Mucosa of rectum (tissue), 2 donors: ENCODE measurements around the gene OSTF1.

Experiments
- H3K27ac ChIP-seq, 2 donors: one replicate each; pipeline ENCODE4 v1.7.0; 2013; ENCODE audit warnings: inconsistent platforms in 2 of 2, low read depth in 2 of 2, low read length in 2 of 2
- H3K27me3 ChIP-seq, 2 donors: one replicate each; pipeline ENCODE4 v1.7.0; 2013; ENCODE audit warnings: low read length in 2 of 2; ENCODE audit not compliant: control insufficient read depth in 2 of 2, insufficient read depth in 2 of 2
- H3K36me3 ChIP-seq, 2 donors: one replicate each; pipeline ENCODE4 v1.7.0; 2013; ENCODE audit warnings: low read length in 2 of 2; ENCODE audit not compliant: control insufficient read depth in 2 of 2, insufficient read depth in 2 of 2
- H3K4me1 ChIP-seq, 2 donors: one replicate each; pipeline ENCODE4 v1.7.0; 2013; ENCODE audit warnings: low read length in 2 of 2, mild to moderate bottlenecking in 1 of 2; ENCODE audit not compliant: control insufficient read depth in 2 of 2, insufficient read depth in 2 of 2
- H3K4me3 ChIP-seq, 2 donors: one replicate each; pipeline ENCODE4 v1.7.0; 2013; ENCODE audit warnings: low read length in 2 of 2
- H3K9ac ChIP-seq, 2 donors: one replicate each; pipeline ENCODE4 v1.7.0; 2013; ENCODE audit warnings: low read length in 2 of 2, low read depth in 1 of 2, mild to moderate bottlenecking in 1 of 2
- H3K9me3 ChIP-seq, 2 donors: one replicate each; pipeline ENCODE4 v1.7.0; 2013; ENCODE audit warnings: low read length in 2 of 2; ENCODE audit not compliant: control insufficient read depth in 2 of 2
- donor health status: healthy.
- donor health status: Normal muscosa, but diverticular disease.

The OSTF1 gene

GRCh38 chr9:75133396-75133795 lies 45.1 kb downstream of the OSTF1 start:
- Histone ChIP-seq H3K27me3 (no peaks in the 10 kb centered on the region), H3K4me3 (no peak overlapping the region), H3K9me3 (no peaks in the 10 kb centered on the region), H3K9ac (no peak overlapping the region), H3K27ac (no peak overlapping the region), H3K36me3 (peaks cover 44 to 58% of the 10 kb centered on the region in 2 donors), H3K4me1 (no peaks in the 10 kb centered on the region)

GRCh38 chr9:75134495-75134894 lies 46.2 kb downstream of the OSTF1 start:
- no peak overlapping the region for H3K9ac ChIP-seq
- H3K27ac ChIP-seq = no peak overlapping the region
- H3K4me1 ChIP-seq = no peaks in the 10 kb centered on the region
- H3K27me3 ChIP-seq = no peaks in the 10 kb centered on the region
- H3K36me3 ChIP-seq = peaks cover 43 to 50% of the 10 kb centered on the region in 2 donors
- no peaks in the 10 kb centered on the region for H3K9me3 ChIP-seq
- no peak overlapping the region for H3K4me3 ChIP-seq

DNA sequence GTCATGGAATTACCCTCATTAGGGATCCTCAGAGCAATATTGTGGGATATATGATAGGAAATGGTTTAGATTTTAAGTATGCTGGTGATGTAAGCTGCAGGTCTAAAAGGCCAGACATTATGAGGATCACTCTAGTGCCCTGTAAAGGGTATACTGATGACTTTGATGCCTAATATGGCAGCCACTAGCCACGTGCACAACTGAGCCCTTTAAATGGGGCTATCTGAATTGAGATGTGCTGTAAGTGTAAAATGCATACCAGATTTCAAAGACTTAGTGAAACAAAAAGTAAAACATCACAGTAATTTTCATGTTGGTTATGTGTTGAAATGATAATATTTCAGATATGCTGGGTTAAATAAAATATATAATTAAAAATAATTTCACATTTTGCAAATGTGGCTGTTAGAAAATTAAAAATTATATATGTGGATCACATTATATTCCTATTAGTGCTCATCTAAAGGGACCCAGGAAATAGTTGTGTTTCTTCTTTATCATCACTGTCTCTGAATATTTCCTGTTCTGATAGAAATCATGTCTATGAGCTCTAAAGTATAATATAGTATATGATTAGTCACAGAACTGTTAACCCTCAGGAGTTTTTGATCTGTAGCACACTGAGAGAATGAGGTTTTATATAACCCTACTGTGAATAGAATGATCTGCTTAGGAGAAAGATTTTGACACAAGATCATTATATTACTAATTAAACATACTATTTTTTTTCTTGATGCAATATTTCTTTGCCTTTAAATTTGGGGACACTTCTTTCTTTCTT lies 50.1 kb downstream of the OSTF1 start:
- peaks cover 40 to 43% of the 10 kb centered on the region in 2 donors for H3K36me3 ChIP-seq
- H3K4me1 ChIP-seq = no peaks in the 10 kb centered on the region
- no peak overlapping the region for H3K4me3 ChIP-seq
- no peak overlapping the region for H3K9ac ChIP-seq
- H3K9me3 ChIP-seq = no peaks in the 10 kb centered on the region
- no peak overlapping the region for H3K27ac ChIP-seq
- no peaks in the 10 kb centered on the region for H3K27me3 ChIP-seq

DNA sequence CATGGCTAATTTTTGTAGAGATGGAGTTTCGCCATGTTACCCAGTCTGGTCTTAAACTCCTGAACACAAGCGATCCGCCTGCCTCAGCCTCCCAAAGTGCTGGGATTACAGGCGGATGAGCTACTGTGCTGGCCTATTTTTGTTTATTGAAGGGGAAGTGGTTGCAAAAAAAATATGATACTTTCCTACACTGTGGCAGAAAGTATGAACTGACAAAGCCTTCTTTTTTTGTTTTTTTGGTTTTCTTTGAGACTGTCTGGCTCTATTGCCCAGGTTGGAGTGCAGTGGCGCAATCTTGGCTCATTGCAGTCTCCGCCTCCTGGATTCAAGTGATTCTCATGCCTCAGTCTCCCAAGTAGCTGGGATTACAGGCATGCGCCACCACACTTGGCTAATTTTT lies 50.9 kb downstream of the OSTF1 start:
- H3K9ac ChIP-seq = no peak overlapping the region
- no peak overlapping the region for H3K4me3 ChIP-seq
- H3K9me3 ChIP-seq = no peaks in the 10 kb centered on the region
- H3K27ac ChIP-seq = no peak overlapping the region
- H3K4me1 ChIP-seq = no peaks in the 10 kb centered on the region
- no peaks in the 10 kb centered on the region for H3K27me3 ChIP-seq
- H3K36me3 ChIP-seq = peaks cover 46 to 47% of the 10 kb centered on the region in 2 donors

- no peaks in the 10 kb centered on the region for H3K4me1 ChIP-seq
- H3K9me3 ChIP-seq = no peaks in the 10 kb centered on the region
- no peak overlapping the region for H3K27ac ChIP-seq
- H3K27me3 ChIP-seq = no peaks in the 10 kb centered on the region
- peaks cover 53 to 54% of the 10 kb centered on the region in 2 donors for H3K36me3 ChIP-seq
- no peak overlapping the region for H3K4me3 ChIP-seq
- no peak overlapping the region for H3K9ac ChIP-seq
Measured at GRCh38 chr9:75140261-75140660, 51.9 kb downstream of the OSTF1 start.

DNA sequence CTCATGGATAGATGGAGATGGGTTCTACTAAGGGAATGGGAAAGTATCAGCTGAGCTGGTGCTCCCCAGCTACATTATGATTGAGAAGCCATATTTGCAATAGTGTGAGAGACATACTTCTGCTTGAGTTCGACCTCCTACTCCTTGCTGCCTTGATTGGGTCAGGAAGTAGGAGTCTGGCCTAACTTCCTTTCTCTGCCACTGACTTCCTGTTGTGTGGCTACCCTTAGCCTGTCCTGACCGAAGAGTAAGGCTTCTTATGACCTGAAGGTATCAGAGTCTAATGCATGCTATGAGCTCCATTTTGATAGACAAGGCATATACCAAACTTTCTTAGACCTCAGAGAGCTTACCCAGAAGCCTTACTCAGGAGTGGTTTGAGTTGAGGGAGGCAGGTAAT lies 53.9 kb downstream of the OSTF1 start:
- Histone ChIP-seq H3K36me3 (peaks cover 51 to 58% of the 10 kb centered on the region in 2 donors), H3K4me3 (no peak overlapping the region), H3K9me3 (no peaks in the 10 kb centered on the region), H3K9ac (no peak overlapping the region), H3K27me3 (no peaks in the 10 kb centered on the region), H3K4me1 (no peaks in the 10 kb centered on the region), H3K27ac (no peak overlapping the region)

- Histone ChIP-seq H3K9ac (no peak overlapping the region), H3K4me1 (peaks cover 0 to 4% of the 10 kb centered on the region in 2 donors), H3K36me3 (peaks cover 47 to 52% of the 10 kb centered on the region in 2 donors), H3K27me3 (no peaks in the 10 kb centered on the region), H3K4me3 (no peak overlapping the region), H3K27ac (no peak overlapping the region), H3K9me3 (no peaks in the 10 kb centered on the region)
Measured at GRCh38 chr9:75146229-75146628, 57.9 kb downstream of the OSTF1 start.

- Histone ChIP-seq H3K27me3 (no peaks in the 10 kb centered on the region), H3K9ac (no peak overlapping the region), H3K27ac (no peak overlapping the region), H3K4me1 (peaks cover 0 to 4% of the 10 kb centered on the region in 2 donors), H3K4me3 (no peak overlapping the region), H3K9me3 (no peaks in the 10 kb centered on the region), H3K36me3 (peaks cover 42 to 48% of the 10 kb centered on the region in 2 donors)
Measured at GRCh38 chr9:75147638-75148037, 59.3 kb downstream of the OSTF1 start.

DNA sequence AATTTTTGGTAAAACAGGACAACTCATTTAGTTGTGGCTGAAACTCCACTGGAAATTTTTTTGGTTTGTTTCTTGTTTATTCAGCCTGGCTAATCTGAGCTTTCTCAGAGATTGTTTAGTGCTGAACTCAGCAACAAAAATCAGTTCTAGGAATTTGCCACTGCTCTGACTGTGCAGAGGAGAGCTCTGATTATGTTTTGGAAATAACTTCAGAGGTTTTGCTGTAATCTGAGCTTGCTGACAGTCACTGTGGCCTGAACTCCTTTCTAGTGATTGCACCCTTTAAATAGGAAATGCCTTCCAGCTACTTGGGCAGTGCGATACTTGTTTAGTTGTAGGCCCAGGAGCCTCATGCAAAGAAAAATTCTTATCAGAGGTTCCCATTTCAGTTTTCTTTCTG lies 60.2 kb downstream of the OSTF1 start:
- Histone ChIP-seq H3K4me3 (no peak overlapping the region), H3K9me3 (no peaks in the 10 kb centered on the region), H3K36me3 (peaks cover 38 to 41% of the 10 kb centered on the region in 2 donors), H3K27me3 (no peaks in the 10 kb centered on the region), H3K4me1 (peaks cover 0 to 4% of the 10 kb centered on the region in 2 donors), H3K27ac (peak overlapping the region in 1 of 2 donors; percentile 27), H3K9ac (no peak overlapping the region)

DNA sequence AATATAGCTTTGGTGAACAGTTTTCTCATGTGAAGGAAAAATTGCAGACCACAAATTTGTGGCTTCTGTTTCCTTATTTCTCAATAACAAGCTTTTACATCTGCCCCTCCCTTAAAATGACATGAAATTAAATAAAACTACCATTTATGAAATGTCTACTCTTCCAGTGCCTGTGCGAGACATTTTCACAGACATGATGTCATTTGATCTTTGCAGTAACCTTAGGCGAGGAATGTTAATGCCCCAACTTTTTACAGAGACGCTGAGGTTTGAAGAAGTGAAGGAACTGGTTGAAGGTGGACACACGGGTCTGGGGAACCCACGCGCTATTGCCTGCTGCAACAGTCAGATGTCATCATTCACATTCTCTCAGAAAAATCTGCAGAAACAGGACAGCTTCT lies 61.5 kb downstream of the OSTF1 start:
- H3K27ac ChIP-seq = no peak overlapping the region
- H3K36me3 ChIP-seq = peaks cover 26 to 31% of the 10 kb centered on the region in 2 donors
- no peak overlapping the region for H3K4me3 ChIP-seq
- H3K4me1 ChIP-seq = peaks cover 0 to 4% of the 10 kb centered on the region in 2 donors
- no peaks in the 10 kb centered on the region for H3K27me3 ChIP-seq
- no peaks in the 10 kb centered on the region for H3K9me3 ChIP-seq
- no peak overlapping the region for H3K9ac ChIP-seq
